HG02798 (cell line): ENCODE data around the gene PMP22.

Experiments used
- ATAC-seq: cut with Tn5 transposase; IDR thresholded peaks from one replicate; pipeline ENCODE4 v1.9.1; 2021; ENCODE audit warnings: mild to moderate bottlenecking; ENCODE audit not compliant: unreplicated experiment, poor library complexity

The PMP22 gene

DNA sequence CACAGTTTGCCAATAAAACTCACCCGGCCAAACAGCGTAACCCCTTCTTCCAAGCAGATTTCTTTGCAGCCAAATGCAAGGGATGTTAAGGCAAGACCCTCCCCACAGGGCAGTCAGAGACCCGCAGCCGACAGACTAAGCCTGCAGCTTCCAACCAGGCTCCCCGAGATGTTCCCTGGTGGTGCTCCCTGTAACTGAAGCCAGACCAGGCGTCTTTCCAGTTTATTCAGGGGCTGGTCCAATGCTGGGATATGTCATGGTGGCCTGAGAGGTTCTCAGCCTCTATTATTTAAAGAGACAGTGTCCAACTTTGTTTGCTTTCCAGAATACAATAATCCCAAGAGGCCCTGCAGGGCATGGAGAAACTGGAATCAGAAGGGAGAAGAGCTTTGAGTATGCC, at the start of gene PMP22:
Gene PMP22, minus strand, starts transcription at position 196 of the 400 bp plus-strand sequence. CDS start 4,599 bp downstream, outside the sequence.
- no peak for ATAC-seq

DNA sequence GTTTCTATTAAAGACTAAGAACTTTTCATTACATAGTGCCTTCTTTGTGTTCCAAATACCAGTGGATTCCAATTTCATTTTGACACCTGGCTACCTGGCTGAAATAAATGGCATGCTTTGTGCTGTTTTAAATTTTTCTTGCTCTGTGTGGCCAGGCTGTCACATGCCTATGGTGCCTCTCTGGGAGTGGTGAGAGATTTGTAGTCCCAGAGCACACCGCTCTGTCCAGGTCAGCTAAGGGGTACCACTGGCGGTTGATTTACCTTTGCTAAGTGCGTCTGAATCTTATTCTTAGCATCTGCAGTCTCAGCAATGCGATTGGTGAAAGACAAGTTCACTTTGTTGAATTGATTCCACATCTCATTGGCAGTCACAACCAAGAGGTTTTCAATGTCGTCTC, 46.9 kb upstream of the PMP22 start:
- ATAC-seq = no peak

DNA sequence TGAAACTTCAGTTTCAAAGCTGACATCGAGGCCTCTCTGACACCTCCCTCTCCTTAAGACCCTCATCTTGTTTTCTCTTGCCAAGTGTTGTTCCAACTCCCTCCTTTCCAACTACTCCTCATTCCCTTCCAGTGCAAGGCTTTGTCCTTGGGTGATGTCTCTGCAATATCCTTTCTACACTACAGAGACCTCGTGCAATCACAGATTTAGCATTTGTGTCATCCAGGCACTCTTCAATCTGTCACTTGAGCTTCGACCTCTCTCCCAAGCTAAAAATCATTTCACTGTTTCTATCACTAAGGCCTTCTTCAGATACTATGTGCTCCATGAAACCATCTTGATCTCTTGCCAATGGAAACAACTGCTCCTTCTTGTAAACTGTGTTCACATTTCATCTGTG, 44.7 kb upstream of the PMP22 start:
- ATAC-seq = no peak

DNA sequence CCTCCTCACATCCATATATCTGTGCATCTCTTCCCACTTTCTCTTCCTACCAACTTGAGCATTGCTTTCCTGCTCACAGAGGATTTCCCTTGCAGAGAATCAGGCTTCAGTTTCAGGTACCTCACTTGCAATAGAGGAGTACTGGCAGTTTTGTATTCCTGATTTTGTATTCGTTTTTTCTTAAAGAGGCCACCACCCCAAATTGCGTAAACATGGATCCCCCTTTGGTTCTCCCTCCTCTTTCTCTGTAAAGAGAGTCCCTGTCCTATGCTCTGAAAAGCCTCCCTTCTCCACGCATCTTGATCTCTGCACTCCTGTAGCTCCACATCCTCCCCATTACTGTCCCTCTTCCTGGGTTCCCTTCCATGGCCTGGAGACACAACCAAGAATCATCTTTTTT, 44.1 kb upstream of the PMP22 start:
- ATAC-seq = no peak

- ATAC-seq = no peak
These were observed 43.6 kb upstream of the PMP22 start for GRCh38 chr17:15308758-15309157.

GRCh38 chr17:15307710-15308111, 42.6 kb upstream of the PMP22 start:
- no peak for ATAC-seq

DNA sequence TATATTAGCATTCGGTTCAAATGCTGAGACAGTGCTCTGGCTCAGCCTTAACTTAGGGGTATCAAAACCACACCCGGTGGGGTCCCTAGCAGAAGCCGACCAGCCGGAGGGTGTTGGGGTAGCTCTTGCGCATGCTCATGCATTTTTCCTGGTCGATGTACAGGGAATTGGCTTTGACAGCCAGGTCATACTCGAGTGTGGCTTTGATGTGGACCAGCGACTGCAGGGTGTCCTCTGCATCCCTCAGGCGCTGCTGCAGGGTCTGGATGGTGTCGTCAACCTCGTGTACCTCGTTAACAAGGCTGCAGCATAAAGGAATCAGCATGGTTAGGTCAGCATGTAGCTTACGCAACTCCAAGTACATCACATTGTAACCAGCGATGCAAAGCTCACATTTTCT, 38.7 kb upstream of the PMP22 start:
- no peak for ATAC-seq

DNA sequence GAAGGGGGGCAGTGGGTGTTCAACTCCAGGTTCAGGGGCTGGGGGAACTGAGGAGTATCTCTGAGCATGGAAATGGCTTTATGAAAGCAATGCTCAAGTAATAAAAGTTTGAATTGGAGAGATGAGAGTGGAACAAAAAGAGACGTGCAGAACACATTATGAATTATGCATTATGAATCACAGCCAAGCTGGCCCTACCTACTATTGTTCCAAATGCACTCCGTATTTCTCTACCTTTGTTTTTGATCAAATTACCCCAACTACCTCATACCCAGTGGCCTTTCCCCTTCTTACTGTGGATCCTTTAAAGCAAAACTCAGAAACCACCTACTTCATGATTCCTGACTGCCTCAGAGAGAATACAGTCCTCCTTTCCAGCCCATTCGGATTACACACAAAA, 38.1 kb upstream of the PMP22 start:
- no peak for ATAC-seq

DNA sequence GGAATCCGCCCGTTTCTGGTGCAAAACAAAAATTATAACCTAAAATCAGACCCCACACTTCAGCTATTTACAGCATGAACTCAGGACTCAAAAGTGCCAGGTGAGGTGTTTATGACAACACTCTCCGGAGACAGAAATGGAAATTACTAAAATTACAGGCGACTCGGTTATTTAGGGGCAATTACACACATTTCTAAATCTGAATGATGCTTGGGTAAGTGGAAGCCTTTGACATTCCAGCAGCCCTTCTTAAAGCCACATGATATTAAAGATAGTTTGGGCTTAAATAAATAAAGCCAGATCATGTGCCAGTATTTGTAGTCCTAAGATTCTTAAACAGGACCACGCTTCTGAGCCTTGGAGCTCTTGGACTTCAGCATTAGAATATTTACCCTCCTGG, 36.7 kb upstream of the PMP22 start:
- ATAC-seq = no peak

DNA sequence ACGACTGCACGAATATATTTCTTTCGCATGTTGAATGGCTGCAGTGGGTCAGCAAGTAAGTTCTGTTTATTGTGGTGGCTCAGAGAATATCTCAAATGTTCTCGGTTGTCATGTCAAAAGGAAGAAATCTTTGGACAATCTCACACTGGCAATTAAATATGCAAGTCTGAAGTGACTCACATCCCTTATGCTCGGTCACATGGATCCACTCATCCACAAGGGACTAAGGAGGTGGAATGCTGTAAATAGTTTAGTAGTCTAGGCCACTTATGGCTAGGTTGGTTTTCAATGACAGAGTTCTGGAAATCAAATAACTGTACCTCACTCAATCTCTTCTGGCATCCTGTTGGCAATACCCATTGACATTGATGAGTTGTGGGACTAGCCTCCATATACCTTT, 33.0 kb upstream of the PMP22 start:
- no peak for ATAC-seq

DNA sequence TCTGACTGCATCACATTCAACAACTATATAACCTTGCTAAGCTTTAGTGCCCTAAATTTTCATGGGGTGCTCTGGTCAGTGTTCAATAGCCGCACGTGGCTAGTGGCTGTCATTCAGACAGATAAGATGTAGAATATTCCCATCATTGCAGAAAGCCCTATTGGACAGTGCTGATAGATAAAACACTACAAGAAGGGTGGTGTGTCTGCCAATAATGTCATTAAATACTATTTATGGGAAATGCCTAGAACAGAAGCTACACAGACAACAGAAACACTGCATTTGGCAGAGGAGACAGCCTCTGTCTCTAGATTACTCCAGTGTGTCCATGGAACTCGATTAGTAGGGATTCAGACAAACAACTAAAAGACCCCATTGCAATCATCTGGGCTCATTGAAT, 28.4 kb upstream of the PMP22 start:
- ATAC-seq = no peak

DNA sequence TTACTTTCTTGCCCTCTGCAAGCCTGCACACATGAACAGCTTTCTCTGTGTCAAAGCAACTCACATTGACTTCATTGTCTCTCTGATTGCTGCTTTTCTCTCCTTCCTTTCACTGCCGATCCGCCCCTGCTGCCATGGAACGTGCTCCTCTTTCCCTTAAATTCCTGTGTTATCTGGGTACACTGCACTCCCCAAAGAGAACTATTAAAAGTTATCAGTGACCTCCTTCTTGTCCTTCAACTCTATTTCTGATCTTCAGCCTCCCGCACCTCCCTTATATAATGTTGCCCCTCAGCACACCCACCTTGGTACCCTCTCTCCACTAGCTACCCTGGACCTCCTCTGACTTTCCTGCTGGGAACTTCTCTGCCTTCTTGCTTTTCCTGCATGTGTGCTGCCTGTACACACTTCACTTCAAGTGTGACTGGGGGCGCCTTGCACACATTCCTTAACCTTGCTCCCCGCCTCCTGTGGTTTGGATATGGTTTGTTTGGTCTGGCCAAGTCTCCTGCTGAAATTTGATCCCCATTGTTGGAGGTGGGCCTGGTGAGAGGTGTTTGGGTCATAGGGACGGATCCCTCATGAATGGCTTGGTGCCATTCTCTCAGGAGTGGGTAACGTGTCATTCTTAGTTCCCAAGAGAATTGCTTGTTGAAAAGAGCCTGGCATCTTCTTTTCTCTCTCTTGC, 26.7 kb upstream of the PMP22 start:
- ATAC-seq = no peak

DNA sequence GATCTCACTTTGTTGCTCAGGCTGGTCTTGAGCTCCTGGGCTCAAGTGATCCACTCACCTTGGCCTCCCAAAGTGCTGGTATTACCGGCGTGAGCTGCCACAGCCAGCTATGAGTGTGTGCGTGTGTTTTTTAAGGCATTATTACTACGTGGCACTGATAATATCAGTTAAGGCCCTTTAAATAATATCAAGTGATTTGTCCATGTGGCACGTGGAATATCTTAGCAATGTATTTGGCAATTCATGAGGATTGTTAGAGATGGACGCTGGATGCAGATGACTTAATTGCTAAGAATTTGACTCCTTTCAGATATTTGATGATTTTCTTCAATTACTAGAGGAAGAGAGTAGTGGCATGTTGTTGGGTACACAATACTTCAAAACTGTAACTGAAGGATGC, 25.5 kb upstream of the PMP22 start:
- no peak for ATAC-seq

GRCh38 chr17:15289285-15290183, 24.4 kb upstream of the PMP22 start:
- ATAC-seq = no peak

GRCh38 chr17:15288859-15289258, 23.7 kb upstream of the PMP22 start:
- no peak for ATAC-seq

DNA sequence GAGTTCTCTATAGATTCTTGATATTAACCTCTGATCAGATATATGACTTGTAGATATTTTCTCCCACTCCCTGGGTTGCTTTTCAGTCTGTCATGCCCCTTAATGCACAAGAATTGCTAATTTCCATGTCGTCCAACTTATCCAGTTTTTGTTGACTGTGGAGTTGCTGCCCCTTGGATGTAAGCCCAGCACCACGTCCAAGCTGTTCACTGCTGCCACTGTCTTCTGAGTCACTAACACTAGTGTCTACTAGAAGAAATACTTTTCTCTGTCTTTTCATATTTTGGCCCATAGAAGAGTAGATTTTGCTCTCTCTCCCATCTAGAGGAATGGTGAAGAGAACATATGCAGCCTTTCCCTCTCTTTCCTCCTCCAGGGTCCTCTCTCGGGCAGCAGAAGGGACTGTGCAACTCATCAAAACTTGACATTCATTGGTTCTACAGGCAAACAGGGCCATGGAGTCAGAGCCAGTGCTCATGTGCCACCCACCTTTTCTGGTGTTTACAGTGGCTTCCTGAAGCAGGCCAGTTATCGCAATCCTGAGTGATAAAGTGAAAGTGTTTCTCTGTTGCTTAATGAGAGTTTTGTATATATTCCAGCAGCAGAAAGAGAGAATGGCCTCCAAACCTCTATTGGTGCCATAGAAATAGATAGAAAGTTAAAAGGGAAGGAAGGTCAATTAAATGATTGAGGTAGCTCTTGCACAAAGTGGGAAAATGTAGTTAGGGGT, 22.6 kb upstream of the PMP22 start:
- ATAC-seq = no peak

DNA sequence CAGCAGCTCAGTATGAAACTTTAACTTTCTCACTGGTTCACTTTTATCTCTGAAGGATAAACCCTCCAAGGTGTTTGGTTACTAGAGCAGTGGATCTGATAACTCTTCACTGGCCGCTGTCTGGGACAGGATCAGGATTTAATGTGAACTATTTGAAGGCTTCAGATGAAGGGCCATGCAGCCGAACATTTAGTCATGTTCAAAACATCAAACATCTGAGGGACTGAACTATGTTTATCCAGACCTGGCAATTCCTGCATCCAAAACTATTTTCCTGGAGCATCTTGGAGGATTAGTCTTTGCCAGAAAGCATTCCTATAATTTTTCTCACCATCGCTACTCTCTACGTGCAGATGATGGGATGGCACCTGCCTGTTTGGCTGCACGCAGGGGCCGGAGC, 20.3 kb upstream of the PMP22 start:
- ATAC-seq = no peak

- no peak for ATAC-seq
These were observed 19.4 kb upstream of the PMP22 start for GRCh38 chr17:15284537-15284936.

GRCh38 chr17:15284107-15284506, 19.0 kb upstream of the PMP22 start:
- ATAC-seq = no peak

- ATAC-seq = no peak
These were observed 16.8 kb upstream of the PMP22 start for GRCh38 chr17:15281909-15282308.

DNA sequence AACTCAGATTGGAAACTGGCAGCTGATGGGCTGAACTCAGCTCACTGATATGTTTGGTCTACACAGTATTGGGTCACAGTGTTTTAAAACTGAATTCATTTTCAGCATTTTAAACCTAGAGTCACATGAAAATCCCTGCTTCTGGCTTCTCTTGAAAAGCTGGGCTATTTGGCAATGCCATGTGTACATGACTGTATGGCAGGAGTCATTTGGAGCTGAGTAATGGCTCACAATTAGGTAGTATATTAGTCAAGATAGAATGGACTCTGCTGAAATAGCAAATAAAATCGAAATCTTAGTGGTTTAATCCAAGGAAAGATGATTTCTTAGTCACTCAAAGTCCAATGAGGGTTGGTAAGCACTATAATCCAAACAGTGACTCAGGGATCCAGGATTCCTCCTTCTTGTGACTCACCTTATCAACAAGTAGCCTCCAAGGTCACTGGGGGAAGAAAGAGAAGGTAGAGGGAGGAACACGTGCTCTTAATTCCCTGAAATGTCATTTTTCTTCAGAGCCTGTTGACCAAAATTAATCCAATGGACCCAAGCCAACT, 13.9 kb upstream of the PMP22 start:
- ATAC-seq = no peak
